SJSA1 (cell line): Measurements from ENCODE around the gene RALA. TPM values are rescaled to one million over a fixed set of nuclear protein-coding genes. Genes with fewer than 3 reads are reported as not detected.
"Not testable (repeated sequence)": the region's sequence is repeated elsewhere in the genome, so short reads cannot be mapped to it uniquely, and the experiment has no call there.

Experiments
- DNase-seq, 2 experiments: peaks; one replicate each; pipeline ENCODE4 v3.0.0-alpha.2; 2015 to 2020; ENCODE audit warnings: low spot score in 2 of 2, low read depth in 1 of 2
- H3K27ac ChIP-seq: fragments of 250-450 bp; sonication (Bioruptor Pico); 2 replicates; pipeline ENCODE4 v1.5.1; 2020; ENCODE audit warnings: mild to moderate bottlenecking, moderate library complexity
- H3K27me3 ChIP-seq: fragments of 250-450 bp; sonication (Bioruptor Pico); replicated peaks from 2 replicates; pipeline ENCODE4 v1.5.1; 2020; ENCODE audit warnings: mild to moderate bottlenecking, moderate library complexity
- H3K36me3 ChIP-seq: fragments of 250-450 bp; sonication (Bioruptor Pico); 2 replicates; pipeline ENCODE4 v1.5.1; 2020; ENCODE audit warnings: mild to moderate bottlenecking
- H3K4me1 ChIP-seq: fragments of 250-450 bp; sonication (Bioruptor Pico); replicated peaks from 2 replicates; pipeline ENCODE4 v1.6.1; 2021; ENCODE audit warnings: mild to moderate bottlenecking
- H3K4me3 ChIP-seq: fragments of 250-450 bp; sonication (Bioruptor Pico); 2 replicates; pipeline ENCODE4 v1.5.1; 2020; ENCODE audit warnings: mild to moderate bottlenecking
- H3K9me3 ChIP-seq: fragments of 250-450 bp; sonication (Bioruptor Pico); replicated peaks from 2 replicates; pipeline ENCODE4 v1.5.1; 2020; ENCODE audit warnings: mild to moderate bottlenecking
- total RNA-seq: library from RNA; depleted of rRNA; stranded (reverse); fragments of >200 nt; shearing (Covaris generic); gene quantifications from 2 replicates; pipeline ENCODE4 v1.2.3, GENCODE V29; 2014; rRNA removed

RALA gene
- total RNA-seq, 1 experiment from 2014 or later, result 17.8 TPM

- peaks cover 70% of the 10 kb centered on the region for H3K4me1 ChIP-seq
- no peaks in the 10 kb centered on the region for H3K27me3 ChIP-seq
- peak overlapping the region; percentile 38 for H3K27ac ChIP-seq
- no peak overlapping the region for H3K4me3 ChIP-seq
- DNase-seq, result peak in 1 of 2 experiments; percentile 61
- H3K36me3 ChIP-seq, result 0 out of 2 replicates have a peak, but pooled peaks cover 3% of the 10 kb centered on the region
- no peaks in the 10 kb centered on the region for H3K9me3 ChIP-seq
Observed at GRCh38 chr7:39749177-39749576, 125.8 kb downstream of the RALA start.

- H3K4me1 ChIP-seq, result peaks cover 75% of the 10 kb centered on the region
- H3K27me3 ChIP-seq, result no peaks in the 10 kb centered on the region
- no peak for DNase-seq
- 0 out of 2 replicates have a peak, but pooled peaks cover 3% of the 10 kb centered on the region for H3K36me3 ChIP-seq
- H3K27ac ChIP-seq, result no peak overlapping the region
- no peak overlapping the region for H3K4me3 ChIP-seq
- no peaks in the 10 kb centered on the region for H3K9me3 ChIP-seq
Observed at GRCh38 chr7:39749717-39750116, 126.3 kb downstream of the RALA start.

- DNase-seq, result no peak
- no peak overlapping the region for H3K27ac ChIP-seq
- peaks cover 80% of the 10 kb centered on the region for H3K4me1 ChIP-seq
- H3K9me3 ChIP-seq, result no peaks in the 10 kb centered on the region
- H3K36me3 ChIP-seq, result 0 out of 2 replicates have a peak, but pooled peaks cover 3% of the 10 kb centered on the region
- no peaks in the 10 kb centered on the region for H3K27me3 ChIP-seq
- no peak overlapping the region for H3K4me3 ChIP-seq
Observed at GRCh38 chr7:39750253-39751077, 127.1 kb downstream of the RALA start.

- peak overlapping the region; percentile 97 for H3K27ac ChIP-seq
- H3K9me3 ChIP-seq, H3K4me3 ChIP-seq, DNase-seq, H3K27me3 ChIP-seq, H3K36me3 ChIP-seq: not testable (repeated sequence)
- peaks cover 82% of the 10 kb centered on the region for H3K4me1 ChIP-seq
Observed at GRCh38 chr7:39753237-39753636, 129.9 kb downstream of the RALA start.

- H3K27me3 ChIP-seq, result no peaks in the 10 kb centered on the region
- DNase-seq, result no peak
- peak overlapping the region; percentile 7 for H3K4me3 ChIP-seq
- peak overlapping the region; percentile 97 for H3K27ac ChIP-seq
- no peaks in the 10 kb centered on the region for H3K9me3 ChIP-seq
- peaks cover 82% of the 10 kb centered on the region for H3K4me1 ChIP-seq
- H3K36me3 ChIP-seq, result no peaks in the 10 kb centered on the region
Observed at GRCh38 chr7:39753823-39754325, 130.5 kb downstream of the RALA start.

GRCh38 chr7:39754326-39755120 is 131.2 kb downstream of the RALA start:
- no peaks in the 10 kb centered on the region for H3K36me3 ChIP-seq
- no peaks in the 10 kb centered on the region for H3K9me3 ChIP-seq
- H3K4me3 ChIP-seq, result peak overlapping the region; percentile 7
- DNase-seq, result peak; percentile 76 to 95
- H3K27ac ChIP-seq, result peak overlapping the region; percentile 97
- H3K4me1 ChIP-seq, result peaks cover 76% of the 10 kb centered on the region
- H3K27me3 ChIP-seq, result no peaks in the 10 kb centered on the region

GRCh38 chr7:39757604-39758003 is 134.2 kb downstream of the RALA start:
- peak in 1 of 2 experiments; percentile 51 for DNase-seq

More at GRCh38 chr7:39757604-39758003, 134.2 kb downstream of the RALA start:
- no peaks in the 10 kb centered on the region for H3K27me3 ChIP-seq
- no peaks in the 10 kb centered on the region for H3K36me3 ChIP-seq
- H3K4me1 ChIP-seq, result peaks cover 85% of the 10 kb centered on the region
- H3K27ac ChIP-seq, result peak overlapping the region; percentile 55
- H3K4me3 ChIP-seq, result no peak overlapping the region
- no peaks in the 10 kb centered on the region for H3K9me3 ChIP-seq

Other genes starting within 250 kb of the RALA start
- 38.3 and 44.6 TPM in 2 replicates for gene YAE1, start 57.2 kb upstream of the RALA start, total RNA-seq